CD4-positive, alpha-beta T cell treated with Interleukin-2 at 100 ng/mL for 4 hours (primary cell): Measurements from ENCODE around the gene CAMK2D.
A peak's percentile ranks its signal among the peaks of the same experiment; 100 is the strongest.

ENCODE experiments used
- DNase-seq: peaks from one replicate; pipeline ENCODE4 v3.0.0-alpha.2; 2020; ENCODE audit warnings: low spot score

The CAMK2D gene

GRCh38 chr4:113682730-113683537 is 78.6 kb downstream of the CAMK2D start:
- DNase-seq, result peak; percentile 74

GRCh38 chr4:113678641-113679040 is 82.9 kb downstream of the CAMK2D start:
- DNase-seq, result no peak

GRCh38 chr4:113677325-113677724 is 84.2 kb downstream of the CAMK2D start:
- peak; percentile 39 for DNase-seq

GRCh38 chr4:113675731-113676697 is 85.5 kb downstream of the CAMK2D start:
- DNase-seq, result no peak

GRCh38 chr4:113674733-113675132 is 86.8 kb downstream of the CAMK2D start:
- no peak for DNase-seq

GRCh38 chr4:113674251-113674650 is 87.3 kb downstream of the CAMK2D start:
- no peak for DNase-seq

GRCh38 chr4:113673450-113673849 is 88.1 kb downstream of the CAMK2D start:
- peak; percentile 46 for DNase-seq

GRCh38 chr4:113666386-113667114 is 95.0 kb downstream of the CAMK2D start:
- DNase-seq, result no peak

- no peak for DNase-seq
These were observed 96.5 kb downstream of the CAMK2D start for GRCh38 chr4:113665036-113665435.

GRCh38 chr4:113662581-113662980 is 99.0 kb downstream of the CAMK2D start:
- DNase-seq, result no peak

GRCh38 chr4:113659127-113659526 is 102.4 kb downstream of the CAMK2D start:
- no peak for DNase-seq

- DNase-seq, result no peak
These were observed 103.8 kb downstream of the CAMK2D start for GRCh38 chr4:113657586-113658233.

- no peak for DNase-seq
These were observed 107.7 kb downstream of the CAMK2D start for GRCh38 chr4:113653871-113654270.

GRCh38 chr4:113646442-113646822 is 115.1 kb downstream of the CAMK2D start:
- no peak for DNase-seq

- DNase-seq, result no peak
These were observed 115.6 kb downstream of the CAMK2D start for GRCh38 chr4:113645771-113646441.

- no peak for DNase-seq
These were observed 116.2 kb downstream of the CAMK2D start for GRCh38 chr4:113645288-113645687.

- DNase-seq, result no peak
These were observed 117.1 kb downstream of the CAMK2D start for GRCh38 chr4:113644398-113644797.

GRCh38 chr4:113643505-113643904 is 118.0 kb downstream of the CAMK2D start:
- DNase-seq, result no peak

GRCh38 chr4:113641025-113641431 is 120.5 kb downstream of the CAMK2D start:
- DNase-seq, result no peak

- no peak for DNase-seq
These were observed 122.2 kb downstream of the CAMK2D start for GRCh38 chr4:113639326-113639725.

GRCh38 chr4:113638562-113638832 is 123.0 kb downstream of the CAMK2D start:
- DNase-seq, result no peak
